Endothelial cell of umbilical vein (primary cell): Measurements from ENCODE around the gene CLEC17A.

Experiments
- CTCF ChIP-seq, 2 donors: IDR thresholded peaks; 1 replicate in 1 of 2; 2 replicates in 1 of 2; pipeline ENCODE4 v1.5.1; 2011; ENCODE audit warnings: low read length in 2 of 2, mild to moderate bottlenecking in 2 of 2, moderate library complexity in 2 of 2, control low read depth in 1 of 2, inconsistent platforms in 1 of 2, low read depth in 1 of 2; ENCODE audit not compliant: insufficient read depth in 1 of 2; ENCODE audit errors: extremely low read depth in 1 of 2
- JUN ChIP-seq: IDR thresholded peaks from 2 replicates; pipeline ENCODE4 v1.6.1; 2011; ENCODE audit warnings: borderline replicate concordance, low read depth; ENCODE audit not compliant: insufficient read length, insufficient read depth
- MYC ChIP-seq: IDR thresholded peaks from one replicate; pipeline ENCODE4 v1.6.1; 2011; ENCODE audit warnings: mild to moderate bottlenecking, low read depth, low read length
- POLR2A ChIP-seq: IDR thresholded peaks from 2 replicates; pipeline ENCODE4 v1.6.1; 2012; ENCODE audit warnings: low read depth, mild to moderate bottlenecking, control low read depth, low read length

DNA sequence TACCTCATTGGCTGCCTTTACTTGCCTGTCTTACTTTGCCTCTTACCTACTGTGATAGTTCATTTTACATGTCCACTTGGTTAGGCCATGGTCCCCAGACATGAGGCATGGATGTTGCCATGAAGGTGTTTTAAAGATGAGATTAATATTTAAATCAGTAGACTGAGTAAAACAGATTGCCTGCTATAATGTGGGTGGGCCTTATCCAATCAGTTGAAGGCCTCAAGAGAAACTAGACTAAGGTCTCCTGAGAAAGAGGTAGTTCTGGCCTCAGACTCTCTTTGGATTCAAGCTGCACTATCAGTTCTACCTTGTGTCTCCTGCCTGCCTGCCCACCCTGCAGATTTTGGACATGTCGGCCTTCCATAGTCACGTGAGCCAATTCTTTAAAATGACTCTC is 65.6 kb downstream of the CLEC17A start:
- TF ChIP-seq CTCF (IDR thresholded peaks at IDR 0.05; ENCODE audit: extremely low read depth in 1 of 2, insufficient read depth in 1 of 2, low read depth in 1 of 2, low read length in 2 of 2) (no peak), JUN (no peak), POLR2A (no peak), MYC (no peak)
